ENCODE results near the gene FGF3.
"Not testable (repeated sequence)": the region's sequence is repeated elsewhere in the genome, so short reads cannot be mapped to it uniquely, and the experiment has no call there.

The FGF3 gene

GRCh38 chr11:69801513-69802335, 17.5 kb downstream of the FGF3 start:
- DNase-seq, result peak in 2 of 3 donors; percentile 7 to 22

GRCh38 chr11:69800278-69800677, 18.9 kb downstream of the FGF3 start:
- no peak for DNase-seq

GRCh38 chr11:69799582-69799981, 19.6 kb downstream of the FGF3 start:
- DNase-seq, result peak; percentile 15 to 38 (median 33)

GRCh38 chr11:69799097-69799496, 20.1 kb downstream of the FGF3 start:
- no peak for DNase-seq

GRCh38 chr11:69797737-69798528, 21.3 kb downstream of the FGF3 start:
- DNase-seq, result no peak

- no peak for DNase-seq
These were observed 22.1 kb downstream of the FGF3 start for GRCh38 chr11:69797156-69797555.

GRCh38 chr11:69796063-69796462, 23.2 kb downstream of the FGF3 start:
- no peak for DNase-seq

GRCh38 chr11:69791276-69792180, 27.7 kb downstream of the FGF3 start:
- no peak for DNase-seq

- DNase-seq, result no peak
These were observed 30.3 kb downstream of the FGF3 start for GRCh38 chr11:69788956-69789355.

- no peak for DNase-seq
These were observed 31.3 kb downstream of the FGF3 start for GRCh38 chr11:69787906-69788305.

- DNase-seq, result no peak
These were observed 31.8 kb downstream of the FGF3 start for GRCh38 chr11:69787457-69787856.

- no peak for DNase-seq
These were observed 38.0 kb downstream of the FGF3 start for GRCh38 chr11:69781241-69781640.

- no peak for DNase-seq
These were observed 40.8 kb downstream of the FGF3 start for GRCh38 chr11:69778373-69778772.

GRCh38 chr11:69775163-69775755, 44.0 kb downstream of the FGF3 start, which contains the start of gene FGF4:
Gene FGF4 (minus strand): TSS chr11:69775341. CDS start chr11:69775084, 257 bp downstream.
- DNase-seq, result no peak

GRCh38 chr11:69774354-69775162, 44.7 kb downstream of the FGF3 start:
- peak in 1 of 3 donors; percentile 13 for DNase-seq

- no peak for DNase-seq
These were observed 45.4 kb downstream of the FGF3 start for GRCh38 chr11:69773626-69774353.

GRCh38 chr11:69771466-69771865, 47.8 kb downstream of the FGF3 start:
- DNase-seq, result no peak

GRCh38 chr11:69770540-69770939, 48.7 kb downstream of the FGF3 start:
- no peak for DNase-seq

- DNase-seq, result no peak
These were observed 53.7 kb downstream of the FGF3 start for GRCh38 chr11:69765498-69765995.

- not testable (repeated sequence) for DNase-seq
These were observed 54.3 kb downstream of the FGF3 start for GRCh38 chr11:69764918-69765317.

- no peak for DNase-seq
These were observed 58.9 kb downstream of the FGF3 start for GRCh38 chr11:69760319-69760718.
